GM12878 (cell line): ENCODE results near the gene PDE6A. TPM values are rescaled to one million over a fixed set of nuclear protein-coding genes. Genes with fewer than 3 reads are reported as not detected.

Source experiments
- ATF7 ChIP-seq: fragments of 450-650 bp; IDR thresholded peaks from 2 replicates; pipeline ENCODE4 v1.6.1; 2016; ENCODE audit warnings: low read depth, mild to moderate bottlenecking
- BACH1 ChIP-seq: fragments of 450-650 bp; IDR thresholded peaks from 2 replicates; pipeline ENCODE4 v1.6.1; 2017; ENCODE audit warnings: mild to moderate bottlenecking, borderline replicate concordance
- ELK1 ChIP-seq: IDR thresholded peaks from 2 replicates; pipeline ENCODE4 v1.6.1; 2012; ENCODE audit warnings: low read depth, low read length, improper control_type of control experiment
- EP300 ChIP-seq, 2 experiments: fragments of 150-350 bp in 1 of 2; IDR thresholded peaks; 2 replicates each; pipeline ENCODE4 v1.6.1; 2011 to 2012; ENCODE audit warnings: low read depth in 2 of 2, low read length in 2 of 2, borderline replicate concordance in 1 of 2, improper control_type of control experiment in 1 of 2, inconsistent platforms in 1 of 2; ENCODE audit not compliant: control insufficient read depth in 1 of 2
- IKZF2 ChIP-seq, 2 experiments: fragments of 450-650 bp; IDR thresholded peaks; 2 replicates each; pipeline ENCODE4 v1.6.1; 2017; ENCODE audit warnings: mild to moderate bottlenecking in 2 of 2, moderate library complexity in 2 of 2
- SMARCA5 ChIP-seq: fragments of 450-650 bp; IDR thresholded peaks from 2 replicates; pipeline ENCODE4 v1.6.1; 2017; ENCODE audit warnings: mild to moderate bottlenecking
- SREBF1 ChIP-seq: IDR thresholded peaks from 2 replicates; pipeline ENCODE4 v1.6.1; 2012; ENCODE audit warnings: mild to moderate bottlenecking, low read length
- TCF3 ChIP-seq: IDR thresholded peaks from 2 replicates; pipeline ENCODE4 v1.6.1; 2012; ENCODE audit warnings: low read depth, mild to moderate bottlenecking, low read length, borderline replicate concordance; ENCODE audit not compliant: insufficient read depth
- TCF7 ChIP-seq: IDR thresholded peaks from 2 replicates; pipeline ENCODE4 v1.6.1; 2014; ENCODE audit warnings: antibody characterized with exemption, borderline replicate concordance
- YY1 ChIP-seq: IDR thresholded peaks from 2 replicates; pipeline ENCODE4 v1.6.1; 2011; ENCODE audit warnings: low read depth, mild to moderate bottlenecking, low read length
- ZNF592 ChIP-seq: fragments of 450-650 bp; IDR thresholded peaks from 2 replicates; pipeline ENCODE4 v1.6.1; 2017; ENCODE audit warnings: mild to moderate bottlenecking, moderate library complexity
- polyA plus RNA-seq, 11 experiments: library from polyadenylated mRNA; depleted of rRNA in 4 of 11; unstranded in 6 of 11; stranded (reverse) in 5 of 11; fragments of >200 nt; fragmentation: Nextera tagmentation in 4 of 11; fragmentation: Illumina TruSeq in 1 of 11; extraction: Ambion mirVana in 4 of 11; extraction: Trizol in 1 of 11; gene quantifications; 1 replicate in 1 of 11; 2 replicates in 10 of 11; pipeline versions ENCODE4 v1.2.1 to v1.2.3, GENCODE V29; 2011 to 2016; ENCODE audit warnings: inconsistent platforms in 2 of 11, missing spikeins in 2 of 11, low read depth in 1 of 11
- total RNA-seq, 4 experiments: library from RNA; depleted of rRNA in 3 of 4; stranded (reverse); fragments of >200 nt in 3 of 4; fragmentation: Illumina TruSeq in 1 of 4; extraction: Trizol in 1 of 4; gene quantifications; 2 replicates each; pipeline versions ENCODE4 v1.2.1 to v1.2.3, GENCODE V29; 2013 to 2021

The PDE6A gene
- total and polyA plus RNA-seq, 10 of the 15 experiments (the other 5 are each of a cell fraction or from before 2014, with no cell fraction given), result 0.05 to 0.26 TPM; not detected in 8

GRCh38 chr5:149931992-149932436 lies 12.6 kb downstream of the PDE6A start (continued):
- TF ChIP-seq ZNF592, result no peak
- TF ChIP-seq TCF3, result no peak
- no peak for TF ChIP-seq EP300 (IDR thresholded peaks at IDR 0.05; ENCODE audit: borderline replicate concordance in 1 of 2, control insufficient read depth in 1 of 2, low read depth in 2 of 2, low read length in 2 of 2)
- TF ChIP-seq SMARCA5, result no peak
- no peak for TF ChIP-seq BACH1
- TF ChIP-seq ATF7, result no peak
- TF ChIP-seq SREBF1, result no peak
- TF ChIP-seq ELK1, result no peak
- no peak for TF ChIP-seq IKZF2 (IDR thresholded peaks at IDR 0.05)
- TF ChIP-seq YY1, result no peak
- TF ChIP-seq TCF7, result no peak
- TF ChIP-seq, all 136 proteins: peak for 0
